Astrocyte (in vitro differentiated cells and primary cell): ENCODE results near the gene MPP1. TPM values are rescaled to one million over a fixed set of nuclear protein-coding genes. Genes with fewer than 3 reads are reported as not detected.
"Not testable (repeated sequence)": the region's sequence is repeated elsewhere in the genome, so short reads cannot be mapped to it uniquely, and the experiment has no call there.

Experiments used
- DNase-seq: peaks from one replicate; pipeline ENCODE4 v3.0.0-alpha.2; 2010; ENCODE audit warnings: low read depth
- FAIRE-seq: peaks from 2 replicates; lab custom pipeline; 2011; peaks lifted over from hg19 to GRCh38; lab: Jason Lieb, UNC
- H2AFZ ChIP-seq: 2 replicates; pipeline ENCODE4 v1.6.0; 2012; ENCODE audit warnings: low read depth, low read length, inconsistent platforms
- H3K27ac ChIP-seq: 2 replicates; pipeline ENCODE4 v1.5.1; 2011; ENCODE audit warnings: low read depth, low read length, inconsistent platforms
- H3K27me3 ChIP-seq: 2 replicates; pipeline ENCODE4 v1.6.0; 2011; ENCODE audit warnings: low read length, inconsistent platforms; ENCODE audit not compliant: insufficient read depth
- H3K36me3 ChIP-seq: 2 replicates; pipeline ENCODE4 v1.5.1; 2011; ENCODE audit warnings: low read length, inconsistent platforms; ENCODE audit not compliant: insufficient read depth
- H3K4me1 ChIP-seq: 2 replicates; pipeline ENCODE4 v1.5.1; 2011; ENCODE audit warnings: low read length, inconsistent platforms; ENCODE audit not compliant: insufficient read depth
- H3K4me2 ChIP-seq: 2 replicates; pipeline ENCODE4 v1.6.0; 2012; ENCODE audit warnings: low read length, inconsistent platforms
- H3K4me3 ChIP-seq: 2 replicates; pipeline ENCODE4 v1.5.1; 2011; ENCODE audit warnings: low read depth, mild to moderate bottlenecking, low read length, inconsistent platforms; ENCODE audit not compliant: insufficient read depth
- H3K79me2 ChIP-seq: 2 replicates; pipeline ENCODE4 v1.6.0; 2012; ENCODE audit warnings: mild to moderate bottlenecking, low read length, inconsistent platforms; ENCODE audit not compliant: insufficient read depth
- H3K9ac ChIP-seq: 2 replicates; pipeline ENCODE4 v1.6.0; 2012; ENCODE audit warnings: mild to moderate bottlenecking, low read length, inconsistent platforms
- H3K9me3 ChIP-seq: 2 replicates; pipeline ENCODE4 v1.5.1; 2012; ENCODE audit warnings: low read depth, mild to moderate bottlenecking, low read length, inconsistent platforms; ENCODE audit not compliant: insufficient read depth
- H4K20me1 ChIP-seq: 2 replicates; pipeline ENCODE4 v1.6.0; 2012; ENCODE audit warnings: low read length, inconsistent platforms; ENCODE audit not compliant: insufficient read depth
- H3K27ac Mint-ChIP-seq: one replicate; pipeline ENCODE4 v1.8.0; 2021; ENCODE audit warnings: mild to moderate bottlenecking, mixed read lengths; ENCODE audit not compliant: unreplicated experiment
- H3K27me3 Mint-ChIP-seq: one replicate; pipeline ENCODE4 v1.8.0; 2021; ENCODE audit warnings: low read depth, mixed read lengths; ENCODE audit not compliant: unreplicated experiment
- H3K36me3 Mint-ChIP-seq: one replicate; pipeline ENCODE4 v1.8.0; 2021; ENCODE audit warnings: low read depth, mixed read lengths; ENCODE audit not compliant: unreplicated experiment
- H3K4me1 Mint-ChIP-seq: one replicate; pipeline ENCODE4 v1.8.0; 2021; ENCODE audit warnings: low read depth, mixed read lengths; ENCODE audit not compliant: unreplicated experiment
- H3K4me3 Mint-ChIP-seq: one replicate; pipeline ENCODE4 v1.8.0; 2021; ENCODE audit warnings: mild to moderate bottlenecking, moderate library complexity, mixed read lengths; ENCODE audit not compliant: unreplicated experiment
- H3K9me3 Mint-ChIP-seq: one replicate; pipeline ENCODE4 v1.8.0; 2021; ENCODE audit warnings: mild to moderate bottlenecking, mixed read lengths; ENCODE audit not compliant: unreplicated experiment
- CTCF ChIP-seq: IDR thresholded peaks from 2 replicates; pipeline ENCODE4 v1.5.1; 2011; ENCODE audit warnings: low read depth, mild to moderate bottlenecking, inconsistent platforms, low read length, moderate library complexity; ENCODE audit not compliant: insufficient read depth
- EZH2 ChIP-seq: IDR thresholded peaks from 2 replicates; pipeline ENCODE4 v1.6.1; 2012; ENCODE audit warnings: mild to moderate bottlenecking, low read length, inconsistent platforms; ENCODE audit not compliant: insufficient read depth
- total RNA-seq: library from RNA; stranded (reverse); gene quantifications from 2 replicates; pipeline ENCODE4 v1.2.1, GENCODE V29; 2021

The MPP1 gene
- total RNA-seq, 1 donor from 2014 or later, result 9.0 TPM

GRCh38 chrX:154828016-154828408 lies 22.7 kb upstream of the MPP1 start:
- Mint-ChIP-seq H3K9me3 (no peaks in the 10 kb centered on the region), H3K4me1 (no peaks in the 10 kb centered on the region), H3K27me3 (no peaks in the 10 kb centered on the region), H3K27ac (no peak overlapping the region), H3K36me3 (no peaks in the 10 kb centered on the region), H3K4me3 (no peak overlapping the region)
- no peaks in the 10 kb centered on the region for H3K79me2 ChIP-seq
- no peaks in the 10 kb centered on the region for H3K9me3 ChIP-seq
- DNase-seq (no peak), FAIRE-seq (no peak)
- H2AFZ ChIP-seq, result no peak overlapping the region
- no peak overlapping the region for H3K9ac ChIP-seq
- H3K4me2 ChIP-seq, result no peak overlapping the region
- no peaks in the 10 kb centered on the region for H3K36me3 ChIP-seq
- no peaks in the 10 kb centered on the region for H4K20me1 ChIP-seq
- H3K4me3 ChIP-seq, result no peak overlapping the region
- no peaks in the 10 kb centered on the region for H3K4me1 ChIP-seq
- H3K27ac ChIP-seq, result no peak overlapping the region
- H3K27me3 ChIP-seq, result no peaks in the 10 kb centered on the region
- TF ChIP-seq EZH2 (no peak), CTCF (no peak)

- H3K4me1 ChIP-seq, result no peaks in the 10 kb centered on the region
- H3K36me3 ChIP-seq, result no peaks in the 10 kb centered on the region
- no peak overlapping the region for H3K27ac ChIP-seq
- H3K27me3 ChIP-seq, result no peaks in the 10 kb centered on the region
- TF ChIP-seq CTCF, result no peak
- TF ChIP-seq EZH2, result no peak
- H3K9ac ChIP-seq, result no peak overlapping the region
- Mint-ChIP-seq H3K27ac (no peak overlapping the region), H3K4me1 (no peaks in the 10 kb centered on the region), H3K4me3 (no peak overlapping the region), H3K36me3 (no peaks in the 10 kb centered on the region), H3K27me3 (no peaks in the 10 kb centered on the region), H3K9me3 (no peaks in the 10 kb centered on the region)
- H3K9me3 ChIP-seq, result no peaks in the 10 kb centered on the region
- no peaks in the 10 kb centered on the region for H3K79me2 ChIP-seq
- H2AFZ ChIP-seq, result no peak overlapping the region
- DNase-seq (no peak), FAIRE-seq (peak; percentile 91)
- no peak overlapping the region for H3K4me2 ChIP-seq
- no peaks in the 10 kb centered on the region for H4K20me1 ChIP-seq
- no peak overlapping the region for H3K4me3 ChIP-seq
Measured at GRCh38 chrX:154827194-154828015, 22.1 kb upstream of the MPP1 start.

GRCh38 chrX:154825586-154825985 lies 20.3 kb upstream of the MPP1 start:
- FAIRE-seq, H3K4me3 Mint-ChIP-seq: not testable (repeated sequence)

More at GRCh38 chrX:154825586-154825985, 20.3 kb upstream of the MPP1 start:
- H3K9me3 Mint-ChIP-seq, H3K27ac ChIP-seq, H3K9ac ChIP-seq, H3K36me3 ChIP-seq, H3K9me3 ChIP-seq, DNase-seq, H3K27me3 Mint-ChIP-seq, H4K20me1 ChIP-seq, H3K27ac Mint-ChIP-seq, H3K4me3 ChIP-seq, H3K4me1 Mint-ChIP-seq, H3K27me3 ChIP-seq, H3K4me2 ChIP-seq, H3K79me2 ChIP-seq, H3K36me3 Mint-ChIP-seq, H3K4me1 ChIP-seq, H2AFZ ChIP-seq: not testable (repeated sequence)
